Cerebellar cortex (tissue), 1 donor: Measurements from ENCODE around the gene CTNND2.

ENCODE experiments used
- DNase-seq: peaks from one replicate; pipeline ENCODE4 v3.0.0-alpha.2; 2015; ENCODE audit warnings: low spot score

The CTNND2 gene

GRCh38 chr5:11520241-11520930, 383.9 kb downstream of the CTNND2 start:
- peak; percentile 96 for DNase-seq

GRCh38 chr5:11519236-11519635, 385.0 kb downstream of the CTNND2 start:
- DNase-seq = no peak

GRCh38 chr5:11518676-11519075, 385.6 kb downstream of the CTNND2 start:
- no peak for DNase-seq

GRCh38 chr5:11514705-11515432, 389.4 kb downstream of the CTNND2 start:
- DNase-seq = no peak

- no peak for DNase-seq
These were observed 392.4 kb downstream of the CTNND2 start for GRCh38 chr5:11511878-11512277.

- no peak for DNase-seq
These were observed 393.4 kb downstream of the CTNND2 start for GRCh38 chr5:11510889-11511288.

- no peak for DNase-seq
These were observed 394.5 kb downstream of the CTNND2 start for GRCh38 chr5:11509793-11510192.

GRCh38 chr5:11507156-11507910, 396.9 kb downstream of the CTNND2 start:
- peak; percentile 84 for DNase-seq

- DNase-seq = no peak
These were observed 399.4 kb downstream of the CTNND2 start for GRCh38 chr5:11504886-11505193.

GRCh38 chr5:11504065-11504885, 400.0 kb downstream of the CTNND2 start:
- no peak for DNase-seq

- DNase-seq = no peak
These were observed 401.5 kb downstream of the CTNND2 start for GRCh38 chr5:11502783-11503182.

GRCh38 chr5:11497651-11498050, 406.6 kb downstream of the CTNND2 start:
- no peak for DNase-seq

- DNase-seq = no peak
These were observed 408.0 kb downstream of the CTNND2 start for GRCh38 chr5:11496137-11496719.

GRCh38 chr5:11494340-11494739, 409.9 kb downstream of the CTNND2 start:
- DNase-seq = no peak

- no peak for DNase-seq
These were observed 412.7 kb downstream of the CTNND2 start for GRCh38 chr5:11491404-11492075.

GRCh38 chr5:11483630-11484029, 420.6 kb downstream of the CTNND2 start:
- DNase-seq = no peak

GRCh38 chr5:11482011-11482410, 422.2 kb downstream of the CTNND2 start:
- DNase-seq = no peak

GRCh38 chr5:11477786-11478185, 426.5 kb downstream of the CTNND2 start:
- no peak for DNase-seq

GRCh38 chr5:11476866-11477265, 427.4 kb downstream of the CTNND2 start:
- no peak for DNase-seq

GRCh38 chr5:11468334-11469039, 435.8 kb downstream of the CTNND2 start:
- DNase-seq = no peak

GRCh38 chr5:11467588-11467987, 436.7 kb downstream of the CTNND2 start:
- DNase-seq = no peak
